Endothelial cell of umbilical vein (primary cell): ENCODE results near the gene ZBTB6. TPM values are rescaled to one million over a fixed set of nuclear protein-coding genes. Genes with fewer than 3 reads are reported as not detected.

Experiments used
- BruUV-seq: library from RNA; stranded (reverse); fragments of 400-500 nt; replicated peaks from 2 replicates; lab custom pipeline; 2021; lab: Mats Ljungman, UMichigan
- CTCF ChIA-PET: fragments of 300-600, 350-600 bp; sonication (Branson Sonifier 250); formaldehyde crosslinking; loops from one replicate; lab custom pipeline; 2021; ENCODE audit warnings: antibody characterized with exemption, inconsistent platforms; lab: Charles Lee
- POLR2A ChIA-PET: fragments of 300-600, 350-600 bp; sonication (Branson Sonifier 250); formaldehyde crosslinking; loops from one replicate; lab custom pipeline; 2021; ENCODE audit warnings: antibody characterized with exemption, inconsistent platforms; lab: Charles Lee
- DNase-seq: peaks from one replicate; pipeline ENCODE4 v3.0.0-alpha.2; 2011; ENCODE audit warnings: low read depth, low spot score
- FAIRE-seq: peaks from 2 replicates; lab custom pipeline; 2011; peaks lifted over from hg19 to GRCh38; lab: Jason Lieb, UNC
- H2AFZ ChIP-seq: 2 replicates; pipeline ENCODE4 v1.6.0; 2012; ENCODE audit warnings: low read depth, low read length, control low read depth, inconsistent platforms
- H3K27ac ChIP-seq: 2 replicates; pipeline ENCODE4 v1.5.1; 2011; ENCODE audit warnings: low read depth, mild to moderate bottlenecking, control low read depth, low read length, moderate library complexity; ENCODE audit not compliant: insufficient read depth
- H3K27me3 ChIP-seq, 2 experiments: 2 replicates each; pipeline versions ENCODE4 v1.6.0 to v1.6.1; 2011; ENCODE audit warnings: low read length in 2 of 2, mixed read lengths in 1 of 2; ENCODE audit not compliant: control insufficient read depth in 2 of 2, insufficient read depth in 2 of 2
- H3K36me3 ChIP-seq, 2 experiments: 2 replicates in 1 of 2; 3 replicates in 1 of 2; pipeline ENCODE4 v1.5.1; 2011; ENCODE audit warnings: low read length in 2 of 2, mild to moderate bottlenecking in 1 of 2, moderate library complexity in 1 of 2; ENCODE audit not compliant: control insufficient read depth in 2 of 2, insufficient read depth in 2 of 2; ENCODE audit errors: extremely low read depth in 1 of 2
- H3K4me1 ChIP-seq: 3 replicates; pipeline ENCODE4 v1.5.1; 2011; ENCODE audit warnings: mild to moderate bottlenecking, low read length; ENCODE audit not compliant: control insufficient read depth, insufficient read depth; ENCODE audit errors: extremely low read depth
- H3K4me2 ChIP-seq: 2 replicates; pipeline ENCODE4 v1.6.1; 2011; ENCODE audit warnings: low read length, control low read depth, mixed read lengths; ENCODE audit not compliant: insufficient read depth
- H3K4me3 ChIP-seq, 3 experiments: fragments of 200-600 bp in 1 of 3; sonication (generic), shearing (Covaris generic) in 1 of 3; replicated peaks in 1 of 3; 2 replicates each; pipeline ENCODE4 v1.5.1; 2011 to 2016; ENCODE audit warnings: control low read depth in 3 of 3, low read length in 3 of 3, mild to moderate bottlenecking in 2 of 3, inconsistent platforms in 1 of 3, low read depth in 1 of 3, moderate library complexity in 1 of 3; ENCODE audit not compliant: insufficient read depth in 1 of 3
- H3K79me2 ChIP-seq: 2 replicates; pipeline ENCODE4 v1.6.0; 2012; ENCODE audit warnings: low read length, inconsistent platforms; ENCODE audit not compliant: control insufficient read depth, insufficient read depth
- H3K9ac ChIP-seq: replicated peaks from 2 replicates; pipeline ENCODE3; 2011; ENCODE audit warnings: low read length, control low read depth; ENCODE audit not compliant: insufficient read depth; ENCODE audit errors: extremely low read depth
- H3K9me1 ChIP-seq: replicated peaks from 3 replicates; pipeline ENCODE4 v1.6.0; 2011; ENCODE audit warnings: mild to moderate bottlenecking, low read length; ENCODE audit not compliant: control insufficient read depth, insufficient read depth; ENCODE audit errors: extremely low read depth
- H3K9me3 ChIP-seq: replicated peaks from 2 replicates; pipeline ENCODE4 v1.5.1; 2012; ENCODE audit warnings: low read length, inconsistent platforms; ENCODE audit not compliant: control insufficient read depth, insufficient read depth
- H4K20me1 ChIP-seq: replicated peaks from 2 replicates; pipeline ENCODE3; 2011; ENCODE audit warnings: mild to moderate bottlenecking, low read length; ENCODE audit not compliant: control insufficient read depth, insufficient read depth; ENCODE audit errors: extremely low read depth
- CTCF ChIP-seq, 2 donors: IDR thresholded peaks; 1 replicate in 1 of 2; 2 replicates in 1 of 2; pipeline ENCODE4 v1.5.1; 2011; ENCODE audit warnings: low read length in 2 of 2, mild to moderate bottlenecking in 2 of 2, moderate library complexity in 2 of 2, control low read depth in 1 of 2, inconsistent platforms in 1 of 2, low read depth in 1 of 2; ENCODE audit not compliant: insufficient read depth in 1 of 2; ENCODE audit errors: extremely low read depth in 1 of 2
- EZH2 ChIP-seq: IDR thresholded peaks from 2 replicates; pipeline ENCODE4 v1.6.1; 2012; ENCODE audit warnings: borderline replicate concordance, low read depth, mild to moderate bottlenecking, moderate library complexity, low read length, inconsistent platforms; ENCODE audit not compliant: severe bottlenecking
- FOS ChIP-seq: IDR thresholded peaks from 2 replicates; pipeline ENCODE4 v1.6.1; 2011; ENCODE audit warnings: mild to moderate bottlenecking, low read length, moderate library complexity, borderline replicate concordance; ENCODE audit not compliant: insufficient read depth
- GATA2 ChIP-seq: IDR thresholded peaks from 2 replicates; pipeline ENCODE4 v1.7.0; 2011; ENCODE audit warnings: low read depth, mild to moderate bottlenecking, moderate library complexity, mixed read lengths, low read length; ENCODE audit not compliant: insufficient read length, insufficient read depth
- JUN ChIP-seq: IDR thresholded peaks from 2 replicates; pipeline ENCODE4 v1.6.1; 2011; ENCODE audit warnings: borderline replicate concordance, low read depth; ENCODE audit not compliant: insufficient read length, insufficient read depth
- MAX ChIP-seq: IDR thresholded peaks from 2 replicates; pipeline ENCODE4 v1.6.1; 2011; ENCODE audit not compliant: insufficient read depth, insufficient read length
- MYC ChIP-seq: IDR thresholded peaks from one replicate; pipeline ENCODE4 v1.6.1; 2011; ENCODE audit warnings: mild to moderate bottlenecking, low read depth, low read length
- POLR2A ChIP-seq: IDR thresholded peaks from 2 replicates; pipeline ENCODE4 v1.6.1; 2012; ENCODE audit warnings: low read depth, mild to moderate bottlenecking, control low read depth, low read length
- POLR2AphosphoS5 ChIP-seq: IDR thresholded peaks from 2 replicates; pipeline ENCODE4 v1.6.1; 2012; ENCODE audit warnings: low read depth, mild to moderate bottlenecking, control low read depth, low read length, moderate library complexity; ENCODE audit not compliant: insufficient read depth
- dilution Hi-C: fragments of 300-500 bp; cut with MboI; formaldehyde crosslinking; loops from one replicate; pipeline ENCODE4 v1.15.0; 2019; ENCODE audit warnings: low sequenced_read_pairs; ENCODE audit not compliant: extremely low pct_ligation_motif_present
- intact Hi-C: fragments of 100-400 bp; cut with micrococcal nuclease; formaldehyde crosslinking; loops from one replicate; pipeline ENCODE4 v1.10.0; 2022
- polyA plus RNA-seq, 4 experiments: library from polyadenylated mRNA; depleted of rRNA in 3 of 4; stranded (reverse) in 3 of 4; unstranded in 1 of 4; fragments of >200 nt; gene quantifications; 2 replicates each; pipeline versions ENCODE4 v1.2.1 to v1.2.3, GENCODE V29; 2011 to 2012; ENCODE audit warnings: missing spikeins in 1 of 4
- total RNA-seq: library from RNA; stranded (reverse); gene quantifications from 2 replicates; pipeline ENCODE4 v1.2.3, GENCODE V29; 2021

Gene ZBTB6
- total and polyA plus RNA-seq, 2 donors (not counting 3 experiments of a cell fraction or from before 2014, with no cell fraction given), result 1.6 to 5.5 TPM

- DNase-seq (peak; percentile 98), FAIRE-seq (peak; percentile 92)
- H3K4me1 ChIP-seq, result peaks cover 12% of the 10 kb centered on the region
- H2AFZ ChIP-seq, result peak within 1 kb of the TSS; percentile 48
- peak; percentile 87 for TF ChIP-seq POLR2AphosphoS5
- TF ChIP-seq GATA2, result no peak
- TF ChIP-seq MAX, result no peak
- TF ChIP-seq POLR2A, result peak; percentile 81
- no peak for TF ChIP-seq MYC
- no peak for TF ChIP-seq JUN
- no peak for TF ChIP-seq FOS
- no peak for TF ChIP-seq EZH2
- TF ChIP-seq CTCF (IDR thresholded peaks at IDR 0.05; ENCODE audit: extremely low read depth in 1 of 2, insufficient read depth in 1 of 2, low read depth in 1 of 2, low read length in 2 of 2), result no peak
- intact Hi-C loops, result loop anchor here (1.0 to 5.0 kb wide), 3 partner anchors 10 to 36 kb away; partner anchors contain the start of genes RC3H2 and ZBTB26
- peaks cover 3% of the 10 kb centered on the region for H4K20me1 ChIP-seq
- H3K27ac ChIP-seq, result peak within 1 kb of the TSS; percentile 62
- peak within 1 kb of the TSS; percentile 96 for H3K4me2 ChIP-seq
- no peaks in the 10 kb centered on the region for H3K9me1 ChIP-seq
- no peaks in the 10 kb centered on the region for H3K9me3 ChIP-seq
- peaks cover 2 to 8% of the 10 kb centered on the region in 2 experiments for H3K36me3 ChIP-seq
- H3K4me3 ChIP-seq, result peak within 1 kb of the TSS; percentile 78 to 96 (median 92)
- H3K27me3 ChIP-seq, result no peaks in the 10 kb centered on the region
- H3K79me2 ChIP-seq, result peaks cover 29% of the 10 kb centered on the region
- dilution Hi-C loops, result no loop called here
- POLR2A ChIA-PET, result interaction anchor here (0.6 to 2.0 kb wide), 11 partner anchors 10 to 121 kb away, joined by 3 to 23 read pairs (median 6); partner anchors contain the start of genes RC3H2, ZBTB26 and ZBTB6
- H3K9ac ChIP-seq, result peak within 1 kb of the TSS; percentile 88
- CTCF ChIA-PET, result interaction anchor here (0.6 to 1.8 kb wide), 10 partner anchors 9 to 284 kb away, joined by 3 to 12 read pairs (median 5); partner anchors contain the start of gene ZBTB26
- BruUV-seq, result no TSS peak
Observed at GRCh38 chr9:122940749-122941581, 27.8 kb upstream of the ZBTB6 start, which contains the start of gene RABGAP1. Gene RABGAP1, plus strand, starts transcription at chr9:122941020. Its CDS starts 16,040 bp downstream, at chr9:122957060.
